Forelimb muscle (tissue), 1 donor: Measurements from ENCODE around the gene SDSL. TPM values are rescaled to one million over a fixed set of nuclear protein-coding genes. Genes with fewer than 3 reads are reported as not detected.

Source experiments
- DNase-seq: peaks from one replicate; pipeline ENCODE4 v3.0.0-alpha.2; 2013; ENCODE audit warnings: low read depth
- polyA plus RNA-seq: library from polyadenylated mRNA; unstranded; fragments of 120-200 nt; gene quantifications from one replicate; pipeline ENCODE4 v1.2.1, GENCODE V29; 2013; ENCODE audit not compliant: insufficient read length

The SDSL gene
- polyA plus RNA-seq, 1 donor: 1.3 TPM

DNA sequence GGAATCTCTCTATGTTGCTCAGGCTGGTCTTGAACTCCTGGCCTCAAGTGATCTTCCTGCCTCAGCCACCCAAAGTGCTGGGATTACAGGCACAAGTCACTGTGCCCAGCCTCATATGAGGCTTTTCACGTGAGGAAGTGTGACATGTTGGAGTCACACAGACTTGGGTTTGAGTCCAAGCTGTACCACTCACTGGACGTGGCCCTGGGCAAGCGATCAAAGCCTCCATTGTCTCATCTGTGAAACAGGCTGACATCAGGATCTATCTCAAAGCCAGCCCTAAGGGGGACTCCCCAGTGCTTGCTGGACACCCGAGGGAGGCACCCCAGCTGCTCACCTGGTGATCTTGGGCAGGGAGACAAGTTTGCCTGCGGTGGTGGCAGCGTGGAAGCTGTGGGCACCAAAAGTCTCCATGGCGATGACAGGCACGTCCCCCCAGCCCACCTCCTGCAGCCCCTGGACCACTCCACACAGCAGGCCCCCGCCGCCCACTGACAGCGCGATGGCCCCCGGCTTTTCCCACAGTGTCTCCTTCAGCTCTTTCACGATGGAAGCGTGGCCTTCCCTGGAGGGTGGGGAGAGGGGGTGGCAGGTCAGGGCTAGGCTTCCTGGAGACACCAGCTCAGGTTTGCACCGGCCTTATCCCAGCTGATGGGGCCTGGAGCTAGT lies 25.2 kb upstream of the SDSL start:
- DNase-seq: no peak

GRCh38 chr12:113397497-113398197 lies 24.5 kb upstream of the SDSL start:
- no peak for DNase-seq

DNA sequence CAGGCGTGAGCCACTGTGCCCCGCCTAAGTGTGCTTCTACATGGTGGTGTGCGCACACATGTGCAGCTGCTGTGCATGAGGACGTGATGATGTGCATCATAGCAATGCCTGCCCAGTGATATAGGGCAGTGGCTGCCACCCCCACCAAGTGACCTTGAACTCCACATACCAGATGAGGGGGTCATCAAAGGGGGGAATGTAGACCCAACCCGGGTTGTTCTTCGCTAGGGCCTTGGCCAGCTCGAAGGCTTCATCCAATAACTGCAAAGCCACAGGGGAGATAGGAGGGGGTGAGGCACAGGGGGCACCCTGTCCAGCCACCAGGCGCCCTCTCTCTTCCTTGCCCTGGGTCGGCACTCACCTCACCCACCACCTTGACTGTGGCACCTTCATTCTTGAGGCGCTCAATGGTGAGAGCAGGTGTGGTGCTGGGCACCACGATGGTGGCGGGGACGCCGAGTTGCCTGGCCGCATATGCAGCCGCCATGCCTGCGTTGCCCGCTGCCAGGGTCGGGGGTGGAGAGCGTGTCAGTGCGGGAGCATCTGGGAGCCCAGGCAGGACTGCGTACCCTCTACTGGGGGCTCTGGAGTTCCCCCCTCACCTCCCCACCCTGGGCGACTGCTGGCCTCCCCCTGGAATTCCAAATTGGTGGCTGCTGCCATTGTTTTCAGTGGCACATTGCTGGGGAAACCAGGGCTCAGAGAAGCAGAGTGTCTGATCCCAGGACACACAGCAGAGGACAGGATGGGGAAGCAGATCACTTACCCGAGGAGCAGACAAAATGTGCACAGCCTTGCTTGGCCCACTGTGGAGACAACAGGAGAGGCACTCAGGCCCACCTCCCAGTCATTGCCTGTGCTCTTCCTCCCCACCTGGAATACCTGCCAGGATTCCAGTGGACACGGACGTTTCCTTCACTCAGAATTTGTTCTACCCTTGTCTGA lies 23.6 kb upstream of the SDSL start:
- DNase-seq: no peak

GRCh38 chr12:113399490-113399889 lies 22.7 kb upstream of the SDSL start:
- DNase-seq: no peak

DNA sequence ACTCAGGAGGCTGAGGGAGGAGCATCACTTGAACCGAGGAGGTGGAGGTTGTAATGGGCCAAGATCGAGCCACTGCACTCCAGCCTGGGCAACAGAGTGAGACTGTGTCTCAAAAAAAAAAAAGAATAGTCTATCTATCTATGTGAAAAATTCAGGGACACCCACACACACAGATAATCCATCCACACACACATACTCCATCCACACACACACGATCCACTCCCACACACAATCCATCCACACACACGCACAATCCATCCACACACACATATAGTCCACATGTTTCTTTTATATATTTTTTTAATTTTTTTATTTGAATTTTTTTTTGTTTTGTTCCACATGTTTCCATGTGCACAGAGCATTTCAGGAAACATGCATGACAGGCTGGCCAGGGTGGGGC lies 21.8 kb upstream of the SDSL start:
- DNase-seq: no peak

DNA sequence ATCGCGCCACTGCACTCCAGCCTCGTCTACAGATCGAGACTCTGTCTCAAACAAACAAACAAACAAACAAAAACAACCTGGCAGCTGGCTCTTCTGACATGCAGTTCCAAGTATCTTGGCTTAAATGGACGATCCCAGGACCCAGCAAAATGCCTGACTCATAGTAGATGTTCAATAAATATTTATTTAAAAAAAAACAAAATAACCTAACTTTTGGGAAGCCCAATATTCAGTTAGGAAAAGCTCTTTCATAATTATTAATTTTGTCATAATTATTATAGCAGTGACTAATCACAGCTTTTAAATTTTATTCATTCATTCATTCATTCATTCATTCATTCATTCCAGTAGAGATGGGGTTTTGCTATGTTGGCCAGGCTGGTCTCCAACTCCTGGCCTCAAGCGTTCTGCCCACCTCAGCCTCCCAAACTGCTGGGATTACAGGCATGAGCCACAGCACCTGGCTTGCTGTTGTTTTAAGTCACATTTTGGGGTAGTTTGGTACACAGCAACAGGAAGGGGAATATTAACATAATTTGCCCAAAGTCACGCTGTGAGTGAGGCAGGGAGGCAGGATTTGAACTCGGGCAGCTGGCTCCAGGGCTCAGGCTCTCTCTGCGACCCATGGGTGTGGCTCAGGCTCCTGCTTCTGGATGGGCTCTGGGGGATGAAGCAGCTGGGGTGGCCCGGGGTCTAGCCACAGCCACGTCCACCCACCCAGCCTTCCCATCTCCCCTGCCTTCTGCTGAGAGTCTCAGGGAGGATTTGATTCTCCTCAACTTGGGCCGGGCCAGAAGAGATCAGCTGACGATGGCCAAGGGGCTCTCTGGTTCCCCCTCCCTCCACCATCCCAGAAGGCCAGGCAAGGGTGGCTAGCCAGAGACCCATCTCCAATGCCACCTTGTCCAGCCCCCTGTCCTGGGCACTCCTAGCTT lies 20.8 kb upstream of the SDSL start:
- no peak for DNase-seq

GRCh38 chr12:113402586-113403260 lies 19.5 kb upstream of the SDSL start:
- no peak for DNase-seq

GRCh38 chr12:113403435-113404415 lies 18.5 kb upstream of the SDSL start, which contains the start of gene SDS:
TSS of gene SDS (minus strand) at chr12:113403887. CDS start at chr12:113399708, 4,179 bp downstream.
- DNase-seq: no peak

GRCh38 chr12:113405694-113406093 lies 16.5 kb upstream of the SDSL start:
- DNase-seq: no peak

DNA sequence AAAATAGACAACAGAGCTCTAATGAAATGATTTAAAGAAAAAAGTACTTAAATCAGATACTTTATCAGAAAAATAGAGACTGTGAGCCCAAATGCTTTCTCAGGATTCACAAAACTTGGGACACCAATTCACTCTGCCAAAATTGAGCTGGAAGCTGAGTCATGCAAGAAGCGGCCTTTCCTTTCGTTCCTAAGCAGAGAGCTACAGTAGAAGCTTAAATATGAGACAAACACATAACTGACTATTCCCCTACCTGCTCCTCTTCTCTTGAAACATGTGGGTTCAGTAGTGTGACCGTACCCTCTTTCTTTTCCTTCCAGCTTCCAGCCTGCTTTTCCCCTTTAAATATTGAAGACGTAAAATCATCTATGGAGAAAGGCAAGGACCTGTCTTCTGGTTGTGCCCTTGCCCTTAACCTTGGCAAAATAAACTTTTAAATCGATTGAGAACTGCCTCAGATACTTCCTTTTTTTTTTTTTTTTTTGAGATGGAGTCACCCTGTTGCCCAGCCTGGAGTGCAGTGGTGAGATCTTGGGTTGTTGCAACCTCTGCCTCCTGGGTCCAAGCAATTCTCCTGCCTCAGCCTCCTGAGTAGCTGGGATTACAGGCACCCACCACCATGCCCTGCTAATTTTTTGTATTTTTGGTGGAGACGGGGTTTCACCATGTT lies 14.1 kb upstream of the SDSL start:
- no peak for DNase-seq

- no peak for DNase-seq
Observed at GRCh38 chr12:113408756-113409298, 13.4 kb upstream of the SDSL start.

DNA sequence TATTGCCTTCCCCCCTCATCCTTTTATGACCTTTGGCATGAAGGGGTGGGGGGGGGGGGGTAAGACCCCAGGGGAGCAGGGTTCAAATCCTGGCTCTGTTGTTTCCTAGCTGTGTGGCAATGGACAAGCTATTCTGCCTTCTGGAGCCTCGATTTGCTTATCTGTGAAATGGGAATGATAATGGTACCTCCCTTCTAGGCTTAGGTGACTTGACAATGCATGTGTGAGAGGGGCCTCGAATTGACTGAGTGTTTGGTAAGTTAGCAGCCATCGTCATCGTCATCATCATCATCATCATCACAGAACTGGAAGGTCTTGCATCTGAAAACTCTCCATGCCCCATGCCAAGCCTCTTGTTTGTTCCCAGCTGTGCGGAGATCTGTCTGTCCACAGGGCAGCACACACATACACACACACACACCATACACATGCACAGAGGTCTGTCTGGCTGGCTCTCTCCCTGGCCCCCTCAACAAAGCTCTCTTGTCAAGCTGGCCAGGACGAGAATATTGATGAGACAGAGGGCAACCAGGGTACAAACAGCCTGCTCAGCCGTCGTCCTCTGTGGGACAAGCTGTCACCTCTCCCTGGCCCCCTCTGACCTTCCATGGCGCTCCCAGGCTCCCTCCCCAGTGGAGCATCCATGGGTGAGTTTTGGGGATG lies 12.6 kb upstream of the SDSL start:
- no peak for DNase-seq

GRCh38 chr12:113413488-113413939 lies 8.7 kb upstream of the SDSL start:
- DNase-seq: no peak

- DNase-seq: no peak
Observed at GRCh38 chr12:113414519-113415038, 7.6 kb upstream of the SDSL start.

DNA sequence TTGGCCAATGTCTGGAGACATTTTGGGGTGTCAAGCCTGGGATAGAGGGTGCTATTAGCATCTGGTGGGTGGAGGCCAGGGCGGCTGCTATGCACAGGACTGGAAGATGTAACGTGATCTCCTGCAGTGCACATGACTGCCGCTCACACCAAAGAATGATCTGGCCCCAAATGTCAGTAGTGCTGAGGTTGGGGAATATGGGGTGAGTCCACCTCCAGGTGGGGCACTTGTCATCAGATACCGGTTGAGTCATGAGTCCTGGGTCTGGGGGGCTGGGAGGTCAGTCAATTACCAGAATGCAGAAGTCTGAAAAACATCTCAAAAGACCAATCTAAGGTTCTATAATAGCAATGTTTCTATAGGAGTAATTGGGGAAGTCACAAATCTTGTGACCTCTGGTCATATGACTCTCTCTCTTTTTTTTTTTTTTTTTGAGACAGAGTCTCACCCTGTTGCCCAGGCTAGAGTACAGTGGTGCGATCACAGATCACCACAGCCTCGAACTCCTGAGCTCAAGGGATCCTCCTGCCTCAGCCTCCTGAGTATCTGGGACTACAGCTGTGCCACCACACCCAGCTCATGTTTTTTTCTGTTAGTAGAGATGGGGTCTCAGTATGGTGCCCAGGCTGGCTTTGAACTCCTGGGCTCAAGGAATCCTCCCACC lies 6.0 kb upstream of the SDSL start:
- no peak for DNase-seq

DNA sequence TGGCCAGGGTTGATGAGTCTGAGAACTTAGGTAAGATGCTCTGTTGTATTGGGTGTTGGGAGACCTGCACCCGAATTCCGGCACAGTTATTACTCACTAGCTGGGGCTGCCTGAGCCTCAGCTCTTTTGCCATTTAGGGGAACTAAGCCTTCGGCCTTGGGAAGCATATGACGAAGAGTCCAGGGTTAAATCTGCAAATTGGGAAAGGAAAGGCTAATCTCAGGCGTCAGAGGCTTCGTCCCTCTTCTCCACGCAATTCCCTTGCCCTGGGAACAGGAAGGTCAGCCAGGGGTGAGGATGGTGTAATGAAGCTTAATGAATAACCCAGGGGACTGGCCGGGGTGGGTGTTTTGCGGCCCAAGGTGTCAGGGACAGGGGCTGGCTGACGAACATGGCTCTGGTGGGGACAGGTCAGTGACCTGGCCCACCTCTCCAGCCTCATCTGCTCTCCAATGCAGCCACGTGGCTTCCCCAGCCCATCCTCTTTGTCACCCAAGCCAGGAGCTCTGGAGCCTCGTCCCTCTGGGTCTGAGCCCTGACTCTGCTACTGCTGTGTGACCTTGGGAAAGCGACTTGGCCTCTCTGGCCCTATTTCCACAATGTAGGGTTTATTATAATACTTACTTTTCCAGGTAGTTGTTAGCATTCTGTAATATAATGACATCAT lies 3.8 kb upstream of the SDSL start:
- DNase-seq: no peak
